Activated CD8-positive, alpha-beta memory T cell treated with anti-CD3 and anti-CD28 coated beads, Interleukin-2, amount 50 U/mL, for 24 hours (primary cell): Measurements from ENCODE around the gene ANXA4.

Source experiments
- DNase-seq: peaks from one replicate; pipeline ENCODE4 v3.0.0-alpha.2; 2020; ENCODE audit errors: extremely low read depth

Gene ANXA4

DNA sequence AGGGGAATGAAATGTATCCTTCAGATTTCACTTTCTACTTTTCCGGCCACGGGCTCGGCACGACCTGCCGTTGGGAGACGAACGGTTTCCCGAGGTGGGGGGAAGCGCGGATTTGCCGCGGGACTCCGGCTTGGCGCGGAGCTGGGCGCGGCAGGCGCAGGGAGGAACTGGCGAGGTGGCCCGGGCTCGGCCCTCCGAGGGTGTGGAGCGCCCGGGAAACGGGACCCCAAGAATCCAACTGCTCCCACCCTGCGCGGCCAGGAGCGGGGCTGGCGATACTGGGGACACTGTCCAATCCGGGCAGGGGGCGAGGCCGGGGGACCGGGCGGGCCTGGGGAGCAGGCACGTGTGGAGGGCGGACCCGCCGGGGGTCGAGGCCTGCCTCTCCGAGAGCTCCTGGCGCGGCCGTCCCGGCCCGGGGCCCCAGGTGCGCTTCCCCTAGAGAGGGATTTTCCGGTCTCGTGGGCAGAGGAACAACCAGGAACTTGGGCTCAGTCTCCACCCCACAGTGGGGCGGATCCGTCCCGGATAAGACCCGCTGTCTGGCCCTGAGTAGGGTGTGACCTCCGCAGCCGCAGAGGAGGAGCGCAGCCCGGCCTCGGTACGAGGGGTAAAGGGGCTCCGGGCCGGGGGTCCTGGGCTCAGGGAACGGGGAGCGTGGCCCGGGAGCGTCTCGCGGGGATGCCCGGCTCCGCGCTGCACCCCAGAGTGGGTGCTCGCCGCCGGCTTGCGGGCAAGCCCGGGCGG is at the start of gene ANXA4:
Gene ANXA4 (plus strand): TSS at position 560 of the 747 bp plus-strand sequence. CDS start 39,432 bp downstream, outside the sequence.
- DNase-seq, result peak; percentile 24

DNA sequence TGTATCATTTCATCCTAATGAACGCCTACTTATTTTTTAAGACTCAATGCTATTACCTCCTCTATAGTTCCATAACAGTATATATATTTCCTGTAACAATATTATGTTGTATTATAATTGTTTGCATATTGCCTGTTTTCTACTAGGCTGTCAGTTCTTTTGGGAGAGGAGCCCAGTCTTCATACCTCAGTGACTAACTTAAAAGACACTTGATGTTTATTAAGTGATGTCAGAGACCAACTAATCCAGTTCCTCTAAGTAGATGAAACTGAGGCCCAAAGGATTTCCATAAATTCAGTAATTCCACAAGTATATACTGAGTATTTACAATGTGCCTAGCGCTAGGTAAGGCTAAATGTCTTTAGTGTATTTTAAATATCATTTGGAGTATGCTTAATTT is 49.5 kb upstream of the ANXA4 start:
- no peak for DNase-seq

DNA sequence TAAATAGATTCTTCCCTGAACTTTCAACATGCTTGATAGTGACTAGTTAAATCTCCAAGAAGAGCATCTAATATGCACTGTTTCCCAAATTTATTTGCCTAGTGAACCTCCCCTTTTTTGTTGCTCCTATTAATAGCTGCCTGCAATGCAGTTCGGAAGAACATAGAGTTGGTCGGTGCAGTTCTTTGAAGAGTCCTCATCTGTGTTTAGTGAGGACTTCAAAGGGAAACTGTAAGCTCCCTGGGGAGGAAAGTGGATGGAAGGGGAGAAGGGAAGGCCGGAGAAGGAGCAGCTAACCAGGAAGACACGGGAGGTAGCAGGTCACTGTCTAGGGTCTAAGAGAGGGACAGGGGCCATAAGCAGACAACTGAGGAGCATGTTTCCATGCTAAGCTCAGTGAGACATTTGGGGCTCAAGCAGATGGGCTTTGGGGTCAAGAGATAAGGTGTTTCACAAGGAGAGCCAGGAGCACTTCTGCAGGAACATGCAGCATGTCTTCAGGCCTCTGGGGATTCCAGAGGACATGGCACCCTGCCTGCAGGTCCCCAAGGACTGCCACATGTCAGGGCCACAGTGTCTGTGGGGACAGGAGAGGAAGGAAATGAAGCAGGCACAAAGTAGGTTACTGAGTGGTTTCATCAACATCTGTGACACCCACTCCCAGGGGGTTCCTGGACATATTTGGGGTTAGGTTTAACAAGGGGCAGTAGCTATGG is 48.7 kb upstream of the ANXA4 start:
- DNase-seq, result no peak

DNA sequence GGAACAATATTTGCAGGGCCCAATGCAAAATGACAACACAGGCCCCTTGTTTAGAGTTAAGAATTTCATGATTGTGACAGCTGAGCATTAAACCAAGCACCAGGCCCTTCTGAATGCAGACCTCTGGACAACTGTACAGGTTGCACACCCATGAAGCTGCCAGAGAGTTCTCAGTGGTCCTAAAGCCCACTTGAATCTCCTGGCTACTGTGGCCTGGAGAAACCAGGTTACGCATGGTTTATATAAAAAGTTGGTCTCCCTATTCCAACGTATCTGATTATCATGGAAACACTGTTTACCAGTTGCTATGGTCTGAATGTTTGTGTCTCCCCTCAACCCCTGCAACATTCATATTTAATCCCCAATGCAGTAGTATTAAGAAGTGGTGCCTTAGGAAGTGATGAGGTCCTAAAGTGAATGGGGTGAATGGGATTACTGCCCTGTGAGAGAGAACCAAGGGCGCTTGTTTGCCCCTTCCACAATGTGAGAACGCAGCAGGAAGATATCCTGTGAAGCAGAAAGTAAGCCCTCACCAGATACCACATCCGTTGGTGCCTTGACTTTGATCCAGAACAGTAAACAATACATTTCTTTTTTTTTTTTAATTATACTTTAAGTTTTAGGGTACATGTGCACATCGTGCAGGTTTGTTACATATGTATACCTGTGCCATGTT is 48.0 kb upstream of the ANXA4 start:
- no peak for DNase-seq

DNA sequence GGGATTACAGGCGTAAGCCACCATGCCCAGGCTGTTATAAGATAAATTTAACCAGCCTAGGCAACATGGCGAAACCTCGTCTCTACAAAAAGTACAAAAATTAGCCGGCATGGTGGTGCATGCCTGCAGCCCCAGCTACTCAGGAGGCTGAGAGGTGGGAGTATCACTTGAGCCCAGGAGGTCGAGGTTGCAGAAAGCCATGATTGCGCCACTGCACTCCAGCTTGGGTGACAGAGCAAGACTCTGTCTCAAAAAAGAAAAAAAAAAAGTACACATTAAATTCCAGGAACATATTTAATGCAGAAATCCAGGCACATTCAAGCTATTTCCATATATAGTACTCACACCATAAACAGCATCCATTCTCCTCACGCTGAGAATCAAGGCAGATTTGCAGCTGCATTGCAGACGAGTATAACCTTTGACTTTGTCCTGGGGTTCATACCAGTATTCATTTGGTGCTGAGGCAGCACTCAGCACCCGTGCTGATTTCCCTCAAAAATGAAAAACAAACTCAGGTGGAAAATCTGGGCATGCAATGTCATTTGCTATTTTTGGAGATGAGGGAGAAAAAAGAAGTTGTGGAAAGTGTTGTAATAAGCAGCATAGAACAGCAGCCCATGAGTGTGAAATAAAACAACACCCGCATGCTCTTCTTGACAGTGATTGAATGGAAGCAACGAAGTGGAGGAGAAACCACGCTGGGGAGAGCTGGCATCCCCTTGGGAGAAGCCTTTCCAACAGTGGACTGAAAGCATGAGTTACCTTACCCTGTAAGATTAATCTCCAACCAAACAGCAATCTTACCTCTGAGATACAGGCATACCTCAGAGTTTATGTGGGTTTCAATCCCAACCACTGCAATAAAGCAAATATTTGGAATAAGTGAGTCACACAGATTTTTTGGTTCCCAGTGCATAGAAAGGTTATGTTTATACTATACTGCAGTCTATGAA is 46.8 kb upstream of the ANXA4 start:
- DNase-seq, result no peak

DNA sequence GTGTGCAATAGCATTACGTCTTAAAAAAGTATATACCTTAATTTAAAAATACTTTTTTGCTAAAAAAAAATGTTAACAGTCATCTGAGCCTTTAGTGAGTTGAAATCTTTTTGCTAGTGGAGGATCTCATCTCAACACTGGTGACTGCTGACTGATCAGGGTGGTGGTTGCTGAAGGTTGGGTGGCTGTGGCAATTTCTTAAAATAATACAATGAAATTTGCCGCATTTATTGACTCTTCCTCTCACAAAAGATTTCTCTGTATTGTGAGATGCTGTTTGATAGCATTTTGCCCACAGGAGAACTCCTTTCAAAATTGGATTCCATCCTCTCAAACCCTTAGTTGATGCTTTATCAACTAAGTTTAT is 46.1 kb upstream of the ANXA4 start:
- no peak for DNase-seq

DNA sequence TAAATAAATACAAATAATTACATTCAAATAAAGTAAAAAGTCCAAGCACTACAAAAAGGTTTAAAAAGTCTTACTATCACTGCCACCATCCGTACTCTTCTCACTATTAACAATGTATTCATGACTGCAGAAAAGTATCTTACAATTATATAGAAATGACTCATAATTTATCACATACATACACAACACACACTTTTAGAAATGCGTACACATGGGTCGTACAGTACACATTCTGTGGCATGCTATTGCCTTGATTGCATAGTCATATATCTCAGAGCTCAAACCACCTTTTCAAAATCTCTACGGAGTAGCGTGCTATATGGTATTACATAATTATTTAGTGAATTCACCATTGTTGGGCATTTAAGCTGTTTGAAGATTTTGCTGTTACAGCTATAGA is 41.6 kb upstream of the ANXA4 start:
- DNase-seq, result no peak

DNA sequence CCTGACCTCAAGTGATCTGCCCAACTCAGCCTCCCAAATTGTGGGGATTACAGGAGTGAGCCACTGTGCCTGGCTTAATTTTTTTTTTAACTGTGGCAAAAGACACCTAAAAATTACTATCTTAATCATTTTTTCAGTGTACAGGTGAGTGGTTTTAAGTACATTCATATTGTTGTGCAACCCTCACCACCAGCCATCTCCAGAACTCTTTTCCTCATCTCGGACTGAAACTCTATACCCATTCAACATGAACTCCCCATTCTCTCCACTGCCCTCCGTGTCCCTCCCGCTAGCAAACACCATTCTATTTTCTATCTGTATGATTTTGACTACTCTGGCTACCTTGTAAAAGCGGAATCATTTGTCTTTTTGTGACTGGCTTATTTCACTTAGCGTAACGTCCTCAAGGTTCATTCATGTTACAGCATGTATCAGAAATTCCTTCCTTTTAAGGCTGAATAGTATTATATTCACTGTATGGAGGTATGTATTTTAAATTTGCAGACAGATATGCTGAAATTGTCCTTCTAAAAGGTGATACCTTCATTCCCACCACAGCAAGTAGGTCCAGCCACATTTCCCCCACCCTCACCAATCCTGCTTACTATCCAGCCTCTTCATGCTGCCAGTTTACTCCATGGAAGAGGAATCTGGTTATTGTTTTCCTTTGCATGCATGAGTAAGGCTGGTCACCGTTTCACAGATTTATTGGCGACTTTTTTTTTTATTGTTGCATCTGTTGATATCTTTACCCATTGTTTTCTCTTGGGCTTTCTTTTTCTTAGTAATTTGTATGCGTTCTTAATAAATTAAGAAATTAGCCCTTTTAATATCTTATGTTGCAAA is 40.6 kb upstream of the ANXA4 start:
- no peak for DNase-seq

DNA sequence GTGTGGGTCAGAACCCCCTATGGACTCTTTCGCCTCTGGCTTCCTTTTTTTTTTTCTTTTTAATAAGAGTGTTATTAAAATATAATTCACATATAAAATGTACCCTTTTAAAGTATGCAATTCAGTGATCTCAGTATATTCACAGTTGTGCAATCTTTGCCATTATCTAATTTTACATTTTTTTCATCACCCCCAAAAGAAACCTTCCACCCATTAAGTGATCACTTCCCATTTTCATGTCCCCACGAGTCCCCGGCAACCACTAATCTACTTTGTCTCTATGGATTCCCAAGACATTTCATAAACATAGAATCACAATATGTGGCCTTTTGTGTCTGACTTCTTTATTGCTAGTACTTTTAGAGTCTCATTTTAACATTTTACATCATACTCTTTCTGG is 38.7 kb upstream of the ANXA4 start:
- no peak for DNase-seq

DNA sequence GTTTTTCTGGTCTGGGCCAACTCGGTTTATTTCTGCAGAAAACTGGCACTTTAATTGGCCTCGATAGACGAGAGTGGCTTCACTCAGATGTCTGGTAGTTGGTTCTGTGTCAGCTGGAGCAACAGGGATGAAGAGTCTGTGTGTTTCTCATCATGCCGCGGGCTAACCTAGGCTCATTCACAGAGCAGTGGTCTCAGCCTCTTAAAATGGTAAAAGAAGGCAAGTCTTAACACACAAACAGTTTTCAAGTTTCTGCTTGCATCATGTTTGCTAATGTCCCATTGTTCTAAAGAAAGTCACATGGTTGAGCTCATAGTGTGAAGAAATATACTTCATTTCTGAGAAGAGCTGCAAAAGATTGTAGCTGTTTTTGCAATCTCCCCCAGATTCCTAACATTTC is 37.5 kb upstream of the ANXA4 start:
- DNase-seq, result no peak

DNA sequence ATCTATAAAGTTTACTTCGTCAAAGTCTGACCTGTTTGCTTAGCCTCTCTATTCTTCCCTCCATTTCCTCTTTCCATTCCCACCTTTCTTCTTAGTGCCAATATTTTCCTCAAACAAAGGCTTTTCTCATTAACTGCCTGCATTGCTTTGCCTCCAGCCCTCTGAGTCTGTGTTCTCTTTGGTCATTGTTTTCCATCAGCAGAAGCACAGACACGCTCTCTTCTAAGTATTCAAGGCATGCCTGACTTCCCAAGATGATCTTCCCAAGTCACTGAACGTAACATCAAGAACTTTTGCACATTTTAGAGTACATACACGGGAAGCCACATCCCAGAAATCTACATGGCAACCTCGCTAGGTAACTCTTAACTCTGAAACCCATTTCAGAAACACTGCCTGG is 32.6 kb upstream of the ANXA4 start:
- DNase-seq, result no peak

DNA sequence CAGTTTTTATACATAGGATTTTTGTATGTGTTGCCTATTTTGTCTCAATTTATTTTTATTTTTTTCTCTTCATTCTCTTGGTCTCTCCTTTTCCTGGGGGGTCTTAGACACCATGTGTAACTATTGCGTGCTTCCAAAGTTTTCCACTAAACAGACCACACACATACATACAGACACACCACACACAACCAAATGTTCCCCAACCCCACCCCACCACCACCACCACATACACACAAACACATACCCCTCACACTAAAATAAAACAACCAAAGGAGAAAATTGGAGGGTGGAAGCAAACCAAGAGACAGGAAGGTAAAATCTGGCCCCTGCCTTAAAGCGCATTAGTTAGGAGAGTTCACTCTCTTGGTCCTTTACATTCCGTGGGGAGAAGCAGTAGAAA is 30.0 kb upstream of the ANXA4 start:
- no peak for DNase-seq

DNA sequence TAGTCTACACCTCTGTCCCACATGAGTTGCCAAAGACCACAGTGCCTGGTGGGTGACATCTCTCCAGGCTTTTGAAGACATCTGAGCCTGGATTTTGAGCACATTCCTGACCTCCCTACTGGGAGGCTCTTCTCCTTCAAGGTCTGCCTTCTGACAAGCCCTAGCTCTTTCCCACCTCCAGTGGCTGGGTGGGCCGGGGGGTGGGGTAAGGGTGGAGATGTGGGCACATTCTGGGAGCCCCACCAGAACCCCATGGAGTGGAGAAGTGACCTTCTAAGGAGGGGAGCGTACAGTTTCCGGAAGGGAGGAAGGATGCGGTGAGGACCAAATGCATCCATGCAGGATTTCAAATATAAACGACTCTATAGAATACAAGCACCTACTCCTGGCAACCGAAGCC is 27.9 kb upstream of the ANXA4 start:
- no peak for DNase-seq

DNA sequence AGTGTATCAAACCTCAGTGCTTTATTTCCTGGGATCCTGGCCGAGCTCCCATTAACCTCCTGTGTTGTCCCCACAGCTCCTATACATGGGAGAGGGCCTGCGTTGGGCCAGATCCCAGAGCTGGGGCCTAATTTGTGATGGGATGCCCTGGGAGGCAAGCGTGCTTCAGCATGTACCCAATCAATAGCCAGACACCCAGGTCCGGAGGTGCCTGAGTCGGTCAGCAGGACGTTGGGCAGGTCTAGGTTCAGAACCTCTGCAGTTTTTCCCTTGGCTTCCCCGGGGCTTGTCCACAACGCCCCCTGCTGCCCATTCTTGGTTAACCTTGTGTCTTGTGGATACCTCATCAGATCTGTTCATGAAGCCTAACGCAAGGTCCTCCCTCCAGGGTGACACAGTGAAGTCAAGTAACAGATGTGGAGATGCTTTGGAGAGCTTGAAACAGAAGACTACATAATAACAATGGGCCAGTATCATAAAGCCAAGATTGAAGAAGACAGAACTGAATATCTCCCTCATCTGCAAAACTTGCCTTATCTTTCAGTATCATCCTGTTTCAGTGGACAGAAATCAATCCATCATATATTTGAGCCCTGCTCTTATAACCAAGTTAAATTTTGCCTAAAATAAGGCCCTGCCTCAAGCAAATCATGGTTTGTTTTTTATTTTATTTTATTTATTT is 27.3 kb upstream of the ANXA4 start:
- DNase-seq, result peak; percentile 72

DNA sequence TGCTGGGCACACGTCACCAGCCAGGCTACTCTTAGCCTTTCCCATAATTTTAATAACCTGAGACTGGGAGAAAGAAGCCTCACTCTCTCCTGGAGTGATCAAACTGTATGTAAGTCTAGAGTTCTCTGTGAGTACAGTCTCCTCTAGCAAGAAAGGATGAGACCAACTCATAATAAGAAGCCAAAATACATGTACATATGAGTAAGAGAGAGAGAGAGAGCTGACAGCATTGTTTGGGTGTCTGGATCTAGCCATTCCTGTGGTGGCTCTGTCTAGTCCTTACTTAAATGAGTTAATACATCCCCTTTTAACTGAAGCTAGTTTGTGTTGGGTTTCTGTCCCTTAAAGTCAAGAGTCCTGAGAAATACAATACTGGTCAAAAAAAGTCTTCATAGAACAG is 26.0 kb upstream of the ANXA4 start:
- DNase-seq, result no peak

DNA sequence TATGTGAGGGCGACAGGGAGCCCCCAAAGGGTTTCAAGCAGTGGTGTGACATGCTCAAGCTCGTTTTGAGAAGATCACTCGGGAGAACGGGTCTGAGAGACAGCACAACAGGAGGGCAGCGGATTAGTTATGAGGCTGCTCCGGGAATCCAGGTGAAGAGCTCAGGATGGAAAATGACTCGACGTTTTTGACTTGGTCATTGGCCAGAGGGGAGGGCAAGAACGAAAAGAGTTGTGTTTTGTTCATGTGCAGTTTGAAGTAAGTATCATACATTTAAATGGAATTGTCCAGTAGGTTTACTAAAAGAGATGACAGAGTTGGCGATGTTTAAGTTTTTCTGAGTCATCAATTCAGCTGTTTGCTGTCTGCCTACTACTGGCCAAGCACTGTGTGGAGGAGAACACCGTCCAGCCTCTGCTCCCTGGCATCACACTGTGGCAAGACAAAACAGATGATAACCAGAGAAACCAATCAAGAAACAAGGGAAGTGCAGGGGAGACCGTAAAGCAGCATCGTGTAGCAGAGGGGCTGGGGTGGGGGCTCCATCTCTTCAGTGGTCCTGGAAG is 25.3 kb upstream of the ANXA4 start:
- no peak for DNase-seq

DNA sequence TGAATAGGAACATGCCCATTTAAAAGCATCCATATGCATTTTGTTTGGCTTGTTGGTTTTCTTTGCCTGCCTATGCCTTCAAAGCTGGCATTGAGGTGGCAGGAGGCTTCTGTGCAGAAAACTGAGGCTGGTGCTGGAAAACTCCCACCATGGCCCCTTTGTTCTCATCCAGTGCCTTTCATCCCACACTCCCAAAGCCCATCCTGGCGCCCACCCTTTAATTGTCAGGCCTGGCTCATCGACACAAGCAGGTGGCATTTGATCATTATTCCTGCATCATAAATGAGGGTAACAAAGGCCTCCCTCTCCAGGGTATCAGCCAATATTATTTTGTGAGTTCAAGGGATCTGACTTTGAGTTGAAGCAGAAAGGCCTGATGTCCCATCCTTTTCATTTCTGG is 24.7 kb upstream of the ANXA4 start:
- no peak for DNase-seq

DNA sequence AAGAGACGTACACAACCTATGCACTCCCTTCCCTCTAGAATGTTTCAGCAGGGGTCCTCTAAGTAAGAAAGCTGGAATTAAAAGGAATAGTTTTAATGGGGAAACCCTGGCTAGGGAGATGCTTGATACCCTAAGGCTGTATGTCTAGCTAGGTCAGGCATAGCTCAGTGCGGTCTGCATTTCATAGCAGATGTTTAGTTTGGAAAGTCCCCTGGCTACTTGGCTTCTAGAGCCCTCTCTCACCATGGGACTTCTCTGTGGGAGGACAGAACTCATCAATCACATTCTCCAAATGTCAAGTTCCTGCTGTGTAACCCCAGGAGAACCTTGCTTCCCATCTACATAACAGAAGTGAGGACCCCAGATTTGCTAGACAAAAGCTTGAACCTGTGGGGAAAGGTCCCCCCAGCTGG is 24.1 kb upstream of the ANXA4 start:
- DNase-seq, result no peak

DNA sequence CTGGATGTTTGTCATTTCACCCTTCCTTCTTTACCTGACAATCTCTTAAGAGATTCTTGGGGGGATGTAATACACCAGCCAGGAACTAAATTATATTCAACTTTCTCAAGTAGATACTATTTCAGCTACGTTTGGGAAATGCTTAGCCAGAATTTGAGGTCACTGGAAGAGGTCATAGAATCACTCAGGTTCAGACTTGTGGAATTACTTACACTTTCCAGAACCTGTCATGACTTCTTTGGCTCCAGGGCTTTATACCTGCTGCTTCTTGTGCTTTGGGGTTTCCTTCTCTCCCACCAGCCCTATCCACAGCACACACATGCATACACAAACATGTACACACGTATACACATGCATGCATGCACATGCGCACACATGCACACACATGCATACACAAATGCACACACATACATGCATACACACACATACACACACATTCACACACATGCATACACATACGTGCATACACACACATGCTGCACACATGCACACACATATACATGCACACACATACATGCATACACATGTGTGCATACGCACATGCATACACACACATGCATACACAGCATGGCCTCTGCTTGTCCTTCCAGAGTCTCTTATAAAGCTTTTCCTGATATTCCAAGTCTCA is 23.5 kb upstream of the ANXA4 start:
- DNase-seq, result no peak

DNA sequence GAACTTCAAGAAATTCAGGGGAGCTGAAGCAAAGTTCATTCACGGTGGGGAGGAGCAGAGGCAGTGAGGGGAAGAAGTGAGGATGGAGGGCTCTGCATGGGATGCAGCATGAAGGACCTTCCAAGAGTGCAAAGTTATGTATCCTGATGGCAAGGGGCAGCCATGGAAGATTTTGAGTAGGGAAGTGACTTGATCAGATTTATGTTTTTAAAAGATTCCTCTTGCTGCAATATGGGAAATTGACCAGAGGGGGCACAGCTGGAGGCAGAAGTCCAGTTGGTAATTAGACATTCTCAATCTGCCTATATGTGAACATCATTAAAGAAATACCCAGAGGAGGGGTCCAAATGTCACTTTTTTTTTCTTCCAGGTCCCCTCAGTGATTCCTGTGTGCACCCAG is 21.5 kb upstream of the ANXA4 start:
- DNase-seq, result no peak
